ENCODE measurements around the gene TEX11.
"Not testable (repeated sequence)": the region's sequence is repeated elsewhere in the genome, so short reads cannot be mapped to it uniquely, and the experiment has no call there.

TEX11 gene

GRCh38 chrX:70569922-70570576 lies 338.5 kb downstream of the TEX11 start:
- not testable (repeated sequence) for DNase-seq

GRCh38 chrX:70554948-70555347 lies 353.6 kb downstream of the TEX11 start:
- no peak for DNase-seq

GRCh38 chrX:70554523-70554922 lies 354.0 kb downstream of the TEX11 start:
- DNase-seq, result no peak

- no peak for DNase-seq
These were observed 354.4 kb downstream of the TEX11 start for GRCh38 chrX:70554081-70554480.

GRCh38 chrX:70553516-70553915 lies 355.0 kb downstream of the TEX11 start:
- no peak for DNase-seq

GRCh38 chrX:70552130-70552704 lies 356.3 kb downstream of the TEX11 start:
- no peak for DNase-seq

- no peak for DNase-seq
These were observed 359.1 kb downstream of the TEX11 start for GRCh38 chrX:70549429-70549828.

- DNase-seq, result no peak
These were observed 373.3 kb downstream of the TEX11 start for GRCh38 chrX:70535198-70535597.

- DNase-seq, result no peak
These were observed 380.7 kb downstream of the TEX11 start for GRCh38 chrX:70527610-70528345.

GRCh38 chrX:70527053-70527452 lies 381.5 kb downstream of the TEX11 start:
- no peak for DNase-seq

GRCh38 chrX:70525733-70526132 lies 382.8 kb downstream of the TEX11 start:
- no peak for DNase-seq

- not testable (repeated sequence) for DNase-seq
These were observed 392.8 kb downstream of the TEX11 start for GRCh38 chrX:70515692-70516091.

GRCh38 chrX:70515270-70515669 lies 393.2 kb downstream of the TEX11 start:
- DNase-seq, result not testable (repeated sequence)

GRCh38 chrX:70509078-70509477 lies 399.4 kb downstream of the TEX11 start:
- DNase-seq, result no peak

GRCh38 chrX:70508296-70508911 lies 400.1 kb downstream of the TEX11 start:
- no peak for DNase-seq

GRCh38 chrX:70505451-70505841 lies 403.1 kb downstream of the TEX11 start:
- DNase-seq, result no peak

GRCh38 chrX:70504772-70505450 lies 403.6 kb downstream of the TEX11 start:
- DNase-seq, result no peak

GRCh38 chrX:70500826-70501225 lies 407.7 kb downstream of the TEX11 start:
- DNase-seq, result no peak

- DNase-seq, result no peak
These were observed 410.4 kb downstream of the TEX11 start for GRCh38 chrX:70498129-70498528.

GRCh38 chrX:70497026-70497425 lies 411.5 kb downstream of the TEX11 start:
- DNase-seq, result no peak

GRCh38 chrX:70496491-70496890 lies 412.0 kb downstream of the TEX11 start:
- no peak for DNase-seq

GRCh38 chrX:70494441-70494840 lies 414.1 kb downstream of the TEX11 start:
- no peak for DNase-seq

GRCh38 chrX:70488856-70489255 lies 419.7 kb downstream of the TEX11 start:
- no peak for DNase-seq

All from activated CD4-positive, CD25-positive, alpha-beta regulatory T cell treated with anti-CD3 and anti-CD28 coated beads, Interleukin-2, amount 50 U/mL, for 72 hours (primary cell).